H1 (cell line): ENCODE data around the gene STRA8.

Experiments
- CBX5 ChIP-seq: fragments of 300-800, 300-1000 bp; sonication (generic); IDR thresholded peaks from 2 replicates; pipeline ENCODE4 v1.7.1; 2016; ENCODE audit warnings: antibody characterized with exemption, low read length, low read depth
- CHD2 ChIP-seq: IDR thresholded peaks from 2 replicates; pipeline ENCODE4 v1.6.1; 2012; ENCODE audit warnings: low read length, improper control_type of control experiment
- FOSL1 ChIP-seq: IDR thresholded peaks from 2 replicates; pipeline ENCODE4 v1.6.1; 2011; ENCODE audit warnings: mild to moderate bottlenecking, low read depth, low read length, moderate library complexity; ENCODE audit not compliant: insufficient read depth
- JUND ChIP-seq: IDR thresholded peaks from 2 replicates; pipeline ENCODE4 v1.6.1; 2011; ENCODE audit warnings: mild to moderate bottlenecking, improper control_type of control experiment, low read length
- POLR2A ChIP-seq, 2 experiments: IDR thresholded peaks; 1 replicate in 1 of 2; 2 replicates in 1 of 2; pipeline ENCODE4 v1.6.1; 2011; ENCODE audit warnings: low read depth in 2 of 2, low read length in 2 of 2, mild to moderate bottlenecking in 2 of 2; ENCODE audit errors: control extremely low read depth in 1 of 2
- POLR2AphosphoS5 ChIP-seq: IDR thresholded peaks from 2 replicates; pipeline ENCODE4 v1.6.1; 2011; ENCODE audit warnings: low read depth, low read length
- RAD21 ChIP-seq, 2 experiments: IDR thresholded peaks in 1 of 2; conservative IDR thresholded peaks in 1 of 2; 2 replicates each; pipeline ENCODE4 v1.6.1; 2011; ENCODE audit warnings: low read depth in 2 of 2, low read length in 2 of 2, improper control_type of control experiment in 1 of 2, inconsistent platforms in 1 of 2, mild to moderate bottlenecking in 1 of 2, moderate library complexity in 1 of 2
- RBBP5 ChIP-seq: IDR thresholded peaks from 2 replicates; pipeline ENCODE4 v1.7.1; 2012; ENCODE audit warnings: low read depth, mild to moderate bottlenecking, inconsistent platforms, low read length, moderate library complexity, borderline replicate concordance
- SIX5 ChIP-seq: IDR thresholded peaks from 2 replicates; pipeline ENCODE4 v1.6.1; 2011; ENCODE audit warnings: mild to moderate bottlenecking, low read depth, low read length
- TF ChIP-seq, protein P1 (sequence below), 3 experiments: IDR thresholded peaks; 1 replicate in 2 of 3; 2 replicates in 1 of 3; pipeline versions ENCODE4 v1.5.1 to v1.6.1; 2011; ENCODE audit warnings: low read length in 3 of 3, mild to moderate bottlenecking in 3 of 3, inconsistent platforms in 2 of 3, low read depth in 1 of 3, moderate library complexity in 1 of 3; ENCODE audit not compliant: insufficient read depth in 1 of 3; ENCODE audit errors: control extremely low read depth in 1 of 3

DNA sequence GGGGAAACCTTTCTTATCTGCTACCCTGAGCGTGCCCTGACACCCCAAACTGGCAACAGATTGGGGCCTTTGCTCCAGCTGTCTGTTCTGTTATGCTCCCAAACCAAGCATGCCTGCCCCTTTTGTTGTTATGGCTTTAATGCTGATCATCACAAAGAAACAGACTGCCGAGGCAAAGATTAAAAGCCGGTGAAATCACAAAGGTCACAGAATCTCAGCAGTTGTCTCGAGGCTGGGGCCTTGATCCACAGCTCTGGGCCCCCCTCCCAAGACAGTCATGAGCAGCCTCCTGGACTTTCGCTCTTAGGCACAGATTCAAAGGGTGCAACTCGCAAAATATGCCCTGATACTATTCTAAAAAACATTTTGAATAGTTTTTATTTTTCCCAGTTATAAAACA is 65.6 kb downstream of the STRA8 start:
- no peak for TF ChIP-seq POLR2A (IDR thresholded peaks at IDR 0.05; ENCODE audit: control extremely low read depth in 1 of 2, low read depth in 2 of 2, low read length in 2 of 2)
- TF ChIP-seq POLR2AphosphoS5: no peak
- TF ChIP-seq CHD2: no peak
- no peak for TF ChIP-seq SIX5
- TF ChIP-seq FOSL1: no peak
- TF ChIP-seq, protein P1, sequence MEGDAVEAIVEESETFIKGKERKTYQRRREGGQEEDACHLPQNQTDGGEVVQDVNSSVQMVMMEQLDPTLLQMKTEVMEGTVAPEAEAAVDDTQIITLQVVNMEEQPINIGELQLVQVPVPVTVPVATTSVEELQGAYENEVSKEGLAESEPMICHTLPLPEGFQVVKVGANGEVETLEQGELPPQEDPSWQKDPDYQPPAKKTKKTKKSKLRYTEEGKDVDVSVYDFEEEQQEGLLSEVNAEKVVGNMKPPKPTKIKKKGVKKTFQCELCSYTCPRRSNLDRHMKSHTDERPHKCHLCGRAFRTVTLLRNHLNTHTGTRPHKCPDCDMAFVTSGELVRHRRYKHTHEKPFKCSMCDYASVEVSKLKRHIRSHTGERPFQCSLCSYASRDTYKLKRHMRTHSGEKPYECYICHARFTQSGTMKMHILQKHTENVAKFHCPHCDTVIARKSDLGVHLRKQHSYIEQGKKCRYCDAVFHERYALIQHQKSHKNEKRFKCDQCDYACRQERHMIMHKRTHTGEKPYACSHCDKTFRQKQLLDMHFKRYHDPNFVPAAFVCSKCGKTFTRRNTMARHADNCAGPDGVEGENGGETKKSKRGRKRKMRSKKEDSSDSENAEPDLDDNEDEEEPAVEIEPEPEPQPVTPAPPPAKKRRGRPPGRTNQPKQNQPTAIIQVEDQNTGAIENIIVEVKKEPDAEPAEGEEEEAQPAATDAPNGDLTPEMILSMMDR (IDR thresholded peaks at IDR 0.05; ENCODE audit: control extremely low read depth in 1 of 3, insufficient read depth in 1 of 3, low read depth in 1 of 3, low read length in 3 of 3): no peak
- TF ChIP-seq RAD21 (IDR thresholded peaks at IDR 0.05 in 1 of 2, conservative IDR thresholded peaks at IDR 0.05 in 1 of 2; ENCODE audit: low read depth in 2 of 2, low read length in 2 of 2): no peak
- TF ChIP-seq RBBP5: no peak
- no peak for TF ChIP-seq JUND
- no peak for TF ChIP-seq CBX5
